Neural progenitor cell (in vitro differentiated cells): Measurements from ENCODE around the gene TSC22D2.

Experiments
- EZH2 ChIP-seq: fragments of 200-600 bp; sonication (generic); IDR thresholded peaks from 2 replicates; pipeline ENCODE4 v1.6.1; 2017; ENCODE audit warnings: antibody characterized with exemption, mild to moderate bottlenecking, moderate library complexity
- TF ChIP-seq, protein P1 (sequence below): fragments of 200-600 bp; sonication (generic); IDR thresholded peaks from 2 replicates; pipeline ENCODE4 v1.5.1; 2017; ENCODE audit warnings: antibody characterized with exemption, mild to moderate bottlenecking

DNA sequence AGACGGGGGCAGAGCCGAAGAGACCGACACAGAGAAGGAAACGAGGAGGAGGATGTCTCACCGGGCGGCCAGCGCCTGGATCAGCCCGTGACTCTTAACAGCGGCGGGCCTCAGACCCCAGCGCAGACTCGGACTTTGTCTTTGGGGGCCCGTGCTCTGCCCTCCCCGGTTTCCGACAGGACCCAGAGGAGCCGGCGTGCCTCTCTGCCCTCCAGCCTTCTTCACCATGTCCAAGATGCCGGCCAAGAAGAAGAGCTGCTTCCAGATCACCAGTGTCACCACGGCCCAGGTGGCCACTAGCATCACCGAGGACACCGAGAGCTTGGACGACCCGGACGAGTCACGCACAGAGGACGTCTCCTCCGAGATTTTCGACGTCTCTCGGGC is 1.0 kb downstream of the TSC22D2 start:
- TF ChIP-seq EZH2: no peak
- TF ChIP-seq, protein P1, sequence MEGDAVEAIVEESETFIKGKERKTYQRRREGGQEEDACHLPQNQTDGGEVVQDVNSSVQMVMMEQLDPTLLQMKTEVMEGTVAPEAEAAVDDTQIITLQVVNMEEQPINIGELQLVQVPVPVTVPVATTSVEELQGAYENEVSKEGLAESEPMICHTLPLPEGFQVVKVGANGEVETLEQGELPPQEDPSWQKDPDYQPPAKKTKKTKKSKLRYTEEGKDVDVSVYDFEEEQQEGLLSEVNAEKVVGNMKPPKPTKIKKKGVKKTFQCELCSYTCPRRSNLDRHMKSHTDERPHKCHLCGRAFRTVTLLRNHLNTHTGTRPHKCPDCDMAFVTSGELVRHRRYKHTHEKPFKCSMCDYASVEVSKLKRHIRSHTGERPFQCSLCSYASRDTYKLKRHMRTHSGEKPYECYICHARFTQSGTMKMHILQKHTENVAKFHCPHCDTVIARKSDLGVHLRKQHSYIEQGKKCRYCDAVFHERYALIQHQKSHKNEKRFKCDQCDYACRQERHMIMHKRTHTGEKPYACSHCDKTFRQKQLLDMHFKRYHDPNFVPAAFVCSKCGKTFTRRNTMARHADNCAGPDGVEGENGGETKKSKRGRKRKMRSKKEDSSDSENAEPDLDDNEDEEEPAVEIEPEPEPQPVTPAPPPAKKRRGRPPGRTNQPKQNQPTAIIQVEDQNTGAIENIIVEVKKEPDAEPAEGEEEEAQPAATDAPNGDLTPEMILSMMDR: no peak
